HL-60 (cell line): ENCODE measurements around the gene PRDM1.

Experiments
- CTCF ChIP-seq: IDR thresholded peaks from one replicate; pipeline ENCODE4 v1.5.1; 2011; ENCODE audit warnings: low read length, control low read depth, inconsistent platforms; ENCODE audit not compliant: insufficient read depth
- GABPA ChIP-seq: IDR thresholded peaks from 2 replicates; pipeline ENCODE4 v1.6.1; 2012; ENCODE audit warnings: low read depth
- POLR2AphosphoS5 ChIP-seq: IDR thresholded peaks from 2 replicates; pipeline ENCODE4 v1.6.1; 2012; ENCODE audit warnings: low read depth
- REST ChIP-seq: IDR thresholded peaks from 2 replicates; pipeline ENCODE4 v1.6.1; 2012; ENCODE audit warnings: low read depth; ENCODE audit not compliant: insufficient replicate concordance
- SPI1 ChIP-seq: IDR thresholded peaks from 2 replicates; pipeline ENCODE4 v1.6.1; 2012; ENCODE audit warnings: low read depth, mild to moderate bottlenecking, borderline replicate concordance

GRCh38 chr6:106120006-106120405 lies 33.9 kb downstream of the PRDM1 start:
- no peak for TF ChIP-seq CTCF
- TF ChIP-seq POLR2AphosphoS5 = no peak
- TF ChIP-seq SPI1 = no peak
- no peak for TF ChIP-seq GABPA
- TF ChIP-seq REST = no peak
